GM23338 (cell line): ENCODE measurements around the gene NRIP3. TPM values are rescaled to one million over a fixed set of nuclear protein-coding genes. Genes with fewer than 3 reads are reported as not detected.

ENCODE experiments used
- ATAC-seq: fragments of 200-7000 bp; cut with Tn5 transposase; 3 replicates; pipeline ENCODE4 v1.9.1; 2020
- DNase-seq: peaks from one replicate; pipeline ENCODE4 v3.0.0-alpha.2; 2015; ENCODE audit warnings: low spot score
- H2AFZ ChIP-seq: fragments of 200-600 bp; sonication (generic); 2 replicates; pipeline ENCODE4 v1.8.0; 2016; ENCODE audit warnings: antibody characterized with exemption, mild to moderate bottlenecking, moderate library complexity
- H3F3A ChIP-seq: fragments of 200-600 bp; sonication (generic); replicated peaks from 2 replicates; pipeline ENCODE4 v1.8.0; 2017; ENCODE audit warnings: antibody characterized with exemption, mixed run types, low read depth
- H3K27ac ChIP-seq: fragments of 200-600 bp; sonication (generic); 2 replicates; pipeline ENCODE4 v1.6.1; 2016; ENCODE audit warnings: low read depth
- H3K27me3 ChIP-seq: fragments of 200-600 bp; sonication (generic); 2 replicates; pipeline ENCODE4 v1.8.0; 2016; ENCODE audit warnings: mild to moderate bottlenecking, mixed run types, moderate library complexity; ENCODE audit not compliant: insufficient read depth
- H3K36me3 ChIP-seq: fragments of 200-600 bp; sonication (generic); 2 replicates; pipeline ENCODE4 v1.8.0; 2016; ENCODE audit warnings: mild to moderate bottlenecking; ENCODE audit not compliant: insufficient read depth
- H3K4me1 ChIP-seq: fragments of 200-600 bp; sonication (generic); 2 replicates; pipeline ENCODE4 v1.8.0; 2016; ENCODE audit warnings: mild to moderate bottlenecking, moderate library complexity; ENCODE audit not compliant: insufficient read depth
- H3K4me2 ChIP-seq: fragments of 200-600 bp; sonication (generic); 2 replicates; pipeline ENCODE4 v1.7.1; 2017; ENCODE audit warnings: mixed run types
- H3K4me3 ChIP-seq: fragments of 200-600 bp; sonication (generic); 2 replicates; pipeline ENCODE4 v1.6.1; 2016; ENCODE audit warnings: mixed run types
- H3K79me2 ChIP-seq: fragments of 200-600 bp; sonication (generic); replicated peaks from 2 replicates; pipeline ENCODE4 v1.8.0; 2017; ENCODE audit warnings: mild to moderate bottlenecking; ENCODE audit not compliant: insufficient read depth
- H3K9me2 ChIP-seq: fragments of 200-600 bp; sonication (generic); 2 replicates; pipeline ENCODE4 v1.8.0; 2017; ENCODE audit not compliant: insufficient read depth
- H4K20me1 ChIP-seq: fragments of 200-600 bp; sonication (generic); replicated peaks from 2 replicates; pipeline ENCODE4 v1.8.0; 2017; ENCODE audit warnings: mild to moderate bottlenecking; ENCODE audit not compliant: insufficient read depth
- H3K27ac Mint-ChIP-seq: 2 replicates; pipeline ENCODE4 v1.8.0; 2020; ENCODE audit warnings: inconsistent platforms, mild to moderate bottlenecking, moderate library complexity, mixed read lengths
- H3K27me3 Mint-ChIP-seq: 3 replicates; pipeline ENCODE4 v1.8.0; 2022; ENCODE audit warnings: low read depth, mild to moderate bottlenecking, moderate library complexity, mixed read lengths, inconsistent platforms; ENCODE audit not compliant: insufficient read depth, poor library complexity
- H3K36me3 Mint-ChIP-seq: 3 replicates; pipeline ENCODE4 v1.8.0; 2021; ENCODE audit warnings: low read depth, mild to moderate bottlenecking, inconsistent platforms, moderate library complexity, mixed read lengths
- H3K4me1 Mint-ChIP-seq: 3 replicates; pipeline ENCODE4 v1.8.0; 2020; ENCODE audit warnings: mild to moderate bottlenecking, inconsistent platforms, mixed read lengths
- H3K4me3 Mint-ChIP-seq: 3 replicates; pipeline ENCODE4 v1.8.0; 2021; ENCODE audit warnings: moderate library complexity, mild to moderate bottlenecking, inconsistent platforms, mixed read lengths
- H3K9me3 Mint-ChIP-seq: 3 replicates; pipeline ENCODE4 v1.8.0; 2020; ENCODE audit warnings: moderate library complexity, mild to moderate bottlenecking, inconsistent platforms, mixed read lengths
- CREB1 ChIP-seq: fragments of 250-450 bp; sonication (Bioruptor Pico); IDR thresholded peaks from 2 replicates; pipeline ENCODE4 v1.5.0; 2020; ENCODE audit warnings: low read depth, mild to moderate bottlenecking, moderate library complexity
- EZH2 ChIP-seq: fragments of 200-600 bp; sonication (generic); IDR thresholded peaks from one replicate; pipeline ENCODE4 v1.8.0; 2017; ENCODE audit warnings: antibody characterized with exemption, mild to moderate bottlenecking, low read depth; ENCODE audit not compliant: unreplicated experiment
- EZH2phosphoT487 ChIP-seq: fragments of 200-600 bp; sonication (generic); IDR thresholded peaks from one replicate; pipeline ENCODE4 v1.8.1; 2018; ENCODE audit warnings: antibody characterized with exemption; ENCODE audit not compliant: unreplicated experiment
- JUNB ChIP-seq: IDR thresholded peaks from one replicate; pipeline ENCODE4 v1.6.1; 2016; ENCODE audit warnings: antibody characterized with exemption; ENCODE audit not compliant: unreplicated experiment
- NANOG ChIP-seq: IDR thresholded peaks from 2 replicates; pipeline ENCODE4 v1.6.1; 2016; ENCODE audit warnings: antibody characterized with exemption, borderline replicate concordance
- POLR2AphosphoS5 ChIP-seq: IDR thresholded peaks from 2 replicates; pipeline ENCODE4 v1.6.1; 2016; ENCODE audit warnings: antibody characterized with exemption, low read depth
- STAT1 ChIP-seq: IDR thresholded peaks from one replicate; pipeline ENCODE4 v1.6.1; 2016; ENCODE audit warnings: antibody characterized with exemption; ENCODE audit not compliant: unreplicated experiment
- ZNF114 ChIP-seq: fragments of 250-450 bp; sonication (Bioruptor Pico); IDR thresholded peaks from 2 replicates; pipeline ENCODE4 v1.5.0; 2020; ENCODE audit warnings: mild to moderate bottlenecking, moderate library complexity
- ZNF331 ChIP-seq: fragments of 250-450 bp; sonication (Bioruptor Pico); IDR thresholded peaks from 2 replicates; pipeline ENCODE4 v1.5.0; 2020; ENCODE audit warnings: low read depth, mild to moderate bottlenecking, moderate library complexity
- polyA plus RNA-seq: library from polyadenylated mRNA; unstranded; fragments of >200 nt; fragmentation: Nextera tagmentation; extraction: Ambion mirVana; gene quantifications from 2 replicates; pipeline ENCODE4 v1.2.1, GENCODE V29; 2016
- total RNA-seq: library from RNA; depleted of rRNA; stranded (reverse); fragments of >200 nt; shearing (Covaris generic); gene quantifications from 2 replicates; pipeline ENCODE4 v1.2.3, GENCODE V29; 2014
- TF ChIP-seq, protein P1 (sequence below): IDR thresholded peaks from 2 replicates; pipeline ENCODE4 v1.6.1; 2016; ENCODE audit warnings: antibody characterized with exemption
- TF ChIP-seq, protein P2 (sequence below): fragments of 250-450 bp; sonication (Bioruptor Pico); IDR thresholded peaks from 2 replicates; pipeline ENCODE4 v1.5.0; 2020; ENCODE audit warnings: mild to moderate bottlenecking, moderate library complexity
- TF ChIP-seq, protein P3 (sequence below), 2 experiments: fragments of 200-600 bp in 1 of 2; sonication (generic) in 1 of 2; conservative IDR thresholded peaks; 2 replicates each; pipeline versions ENCODE4 v1.5.1 to v1.6.1; 2016 to 2017; ENCODE audit warnings: antibody characterized with exemption in 2 of 2, low read depth in 2 of 2, mild to moderate bottlenecking in 2 of 2, moderate library complexity in 1 of 2
- TF ChIP-seq, protein P4 (sequence below): IDR thresholded peaks from one replicate; pipeline ENCODE4 v1.6.1; 2018; ENCODE audit warnings: antibody characterized with exemption; ENCODE audit not compliant: unreplicated experiment

NRIP3 gene
- total and polyA plus RNA-seq, 2 experiments from 2014 or later, result 3.0 to 7.9 TPM

DNA sequence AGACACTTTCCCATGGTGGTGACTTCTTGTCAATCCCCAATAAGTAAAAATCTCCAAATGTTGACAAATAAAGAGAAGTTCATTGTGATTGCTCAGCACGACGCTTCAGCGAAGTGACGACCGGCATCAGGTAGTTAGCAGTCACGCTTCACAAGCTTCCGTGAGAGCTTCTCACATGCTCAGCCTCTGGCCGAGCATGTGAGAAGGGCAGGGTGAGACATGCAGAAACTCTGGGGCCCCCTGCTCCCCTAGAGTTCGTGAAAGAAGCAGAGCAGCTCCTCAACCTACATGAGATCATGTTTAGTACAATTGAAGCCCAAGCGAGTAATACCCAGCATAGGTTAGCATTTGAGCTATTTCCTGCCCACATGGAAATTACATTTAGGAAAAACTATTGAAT, 66.6 kb downstream of the NRIP3 start:
- H3K27ac Mint-ChIP-seq, result no peak overlapping the region
- TF ChIP-seq, protein P1, sequence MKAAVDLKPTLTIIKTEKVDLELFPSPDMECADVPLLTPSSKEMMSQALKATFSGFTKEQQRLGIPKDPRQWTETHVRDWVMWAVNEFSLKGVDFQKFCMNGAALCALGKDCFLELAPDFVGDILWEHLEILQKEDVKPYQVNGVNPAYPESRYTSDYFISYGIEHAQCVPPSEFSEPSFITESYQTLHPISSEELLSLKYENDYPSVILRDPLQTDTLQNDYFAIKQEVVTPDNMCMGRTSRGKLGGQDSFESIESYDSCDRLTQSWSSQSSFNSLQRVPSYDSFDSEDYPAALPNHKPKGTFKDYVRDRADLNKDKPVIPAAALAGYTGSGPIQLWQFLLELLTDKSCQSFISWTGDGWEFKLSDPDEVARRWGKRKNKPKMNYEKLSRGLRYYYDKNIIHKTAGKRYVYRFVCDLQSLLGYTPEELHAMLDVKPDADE, result no peak
- TF ChIP-seq, protein P2, sequence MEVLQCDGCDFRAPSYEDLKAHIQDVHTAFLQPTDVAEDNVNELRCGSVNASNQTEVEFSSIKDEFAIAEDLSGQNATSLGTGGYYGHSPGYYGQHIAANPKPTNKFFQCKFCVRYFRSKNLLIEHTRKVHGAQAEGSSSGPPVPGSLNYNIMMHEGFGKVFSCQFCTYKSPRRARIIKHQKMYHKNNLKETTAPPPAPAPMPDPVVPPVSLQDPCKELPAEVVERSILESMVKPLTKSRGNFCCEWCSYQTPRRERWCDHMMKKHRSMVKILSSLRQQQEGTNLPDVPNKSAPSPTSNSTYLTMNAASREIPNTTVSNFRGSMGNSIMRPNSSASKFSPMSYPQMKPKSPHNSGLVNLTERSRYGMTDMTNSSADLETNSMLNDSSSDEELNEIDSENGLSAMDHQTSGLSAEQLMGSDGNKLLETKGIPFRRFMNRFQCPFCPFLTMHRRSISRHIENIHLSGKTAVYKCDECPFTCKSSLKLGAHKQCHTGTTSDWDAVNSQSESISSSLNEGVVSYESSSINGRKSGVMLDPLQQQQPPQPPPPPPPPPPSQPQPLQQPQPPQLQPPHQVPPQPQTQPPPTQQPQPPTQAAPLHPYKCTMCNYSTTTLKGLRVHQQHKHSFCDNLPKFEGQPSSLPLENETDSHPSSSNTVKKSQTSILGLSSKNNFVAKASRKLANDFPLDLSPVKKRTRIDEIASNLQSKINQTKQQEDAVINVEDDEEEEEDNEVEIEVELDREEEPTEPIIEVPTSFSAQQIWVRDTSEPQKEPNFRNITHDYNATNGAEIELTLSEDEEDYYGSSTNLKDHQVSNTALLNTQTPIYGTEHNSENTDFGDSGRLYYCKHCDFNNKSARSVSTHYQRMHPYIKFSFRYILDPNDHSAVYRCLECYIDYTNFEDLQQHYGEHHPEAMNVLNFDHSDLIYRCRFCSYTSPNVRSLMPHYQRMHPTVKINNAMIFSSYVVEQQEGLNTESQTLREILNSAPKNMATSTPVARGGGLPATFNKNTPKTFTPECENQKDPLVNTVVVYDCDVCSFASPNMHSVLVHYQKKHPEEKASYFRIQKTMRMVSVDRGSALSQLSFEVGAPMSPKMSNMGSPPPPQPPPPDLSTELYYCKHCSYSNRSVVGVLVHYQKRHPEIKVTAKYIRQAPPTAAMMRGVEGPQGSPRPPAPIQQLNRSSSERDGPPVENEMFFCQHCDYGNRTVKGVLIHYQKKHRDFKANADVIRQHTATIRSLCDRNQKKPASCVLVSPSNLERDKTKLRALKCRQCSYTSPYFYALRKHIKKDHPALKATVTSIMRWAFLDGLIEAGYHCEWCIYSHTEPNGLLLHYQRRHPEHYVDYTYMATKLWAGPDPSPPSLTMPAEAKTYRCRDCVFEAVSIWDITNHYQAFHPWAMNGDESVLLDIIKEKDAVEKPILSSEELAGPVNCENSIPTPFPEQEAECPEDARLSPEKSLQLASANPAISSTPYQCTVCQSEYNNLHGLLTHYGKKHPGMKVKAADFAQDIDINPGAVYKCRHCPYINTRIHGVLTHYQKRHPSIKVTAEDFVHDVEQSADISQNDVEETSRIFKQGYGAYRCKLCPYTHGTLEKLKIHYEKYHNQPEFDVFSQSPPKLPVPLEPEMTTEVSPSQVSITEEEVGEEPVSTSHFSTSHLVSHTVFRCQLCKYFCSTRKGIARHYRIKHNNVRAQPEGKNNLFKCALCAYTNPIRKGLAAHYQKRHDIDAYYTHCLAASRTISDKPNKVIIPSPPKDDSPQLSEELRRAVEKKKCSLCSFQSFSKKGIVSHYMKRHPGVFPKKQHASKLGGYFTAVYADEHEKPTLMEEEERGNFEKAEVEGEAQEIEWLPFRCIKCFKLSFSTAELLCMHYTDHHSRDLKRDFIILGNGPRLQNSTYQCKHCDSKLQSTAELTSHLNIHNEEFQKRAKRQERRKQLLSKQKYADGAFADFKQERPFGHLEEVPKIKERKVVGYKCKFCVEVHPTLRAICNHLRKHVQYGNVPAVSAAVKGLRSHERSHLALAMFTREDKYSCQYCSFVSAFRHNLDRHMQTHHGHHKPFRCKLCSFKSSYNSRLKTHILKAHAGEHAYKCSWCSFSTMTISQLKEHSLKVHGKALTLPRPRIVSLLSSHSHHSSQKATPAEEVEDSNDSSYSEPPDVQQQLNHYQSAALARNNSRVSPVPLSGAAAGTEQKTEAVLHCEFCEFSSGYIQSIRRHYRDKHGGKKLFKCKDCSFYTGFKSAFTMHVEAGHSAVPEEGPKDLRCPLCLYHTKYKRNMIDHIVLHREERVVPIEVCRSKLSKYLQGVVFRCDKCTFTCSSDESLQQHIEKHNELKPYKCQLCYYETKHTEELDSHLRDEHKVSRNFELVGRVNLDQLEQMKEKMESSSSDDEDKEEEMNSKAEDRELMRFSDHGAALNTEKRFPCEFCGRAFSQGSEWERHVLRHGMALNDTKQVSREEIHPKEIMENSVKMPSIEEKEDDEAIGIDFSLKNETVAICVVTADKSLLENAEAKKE (CRISPR knock-in tag), result no peak
- TF ChIP-seq EZH2phosphoT487 (no peak), ZNF331 (CRISPR knock-in tag) (no peak), EZH2 (no peak), NANOG (no peak), STAT1 (no peak), POLR2AphosphoS5 (no peak), JUNB (no peak), ZNF114 (CRISPR knock-in tag) (no peak), CREB1 (no peak)
- TF ChIP-seq, protein P3, sequence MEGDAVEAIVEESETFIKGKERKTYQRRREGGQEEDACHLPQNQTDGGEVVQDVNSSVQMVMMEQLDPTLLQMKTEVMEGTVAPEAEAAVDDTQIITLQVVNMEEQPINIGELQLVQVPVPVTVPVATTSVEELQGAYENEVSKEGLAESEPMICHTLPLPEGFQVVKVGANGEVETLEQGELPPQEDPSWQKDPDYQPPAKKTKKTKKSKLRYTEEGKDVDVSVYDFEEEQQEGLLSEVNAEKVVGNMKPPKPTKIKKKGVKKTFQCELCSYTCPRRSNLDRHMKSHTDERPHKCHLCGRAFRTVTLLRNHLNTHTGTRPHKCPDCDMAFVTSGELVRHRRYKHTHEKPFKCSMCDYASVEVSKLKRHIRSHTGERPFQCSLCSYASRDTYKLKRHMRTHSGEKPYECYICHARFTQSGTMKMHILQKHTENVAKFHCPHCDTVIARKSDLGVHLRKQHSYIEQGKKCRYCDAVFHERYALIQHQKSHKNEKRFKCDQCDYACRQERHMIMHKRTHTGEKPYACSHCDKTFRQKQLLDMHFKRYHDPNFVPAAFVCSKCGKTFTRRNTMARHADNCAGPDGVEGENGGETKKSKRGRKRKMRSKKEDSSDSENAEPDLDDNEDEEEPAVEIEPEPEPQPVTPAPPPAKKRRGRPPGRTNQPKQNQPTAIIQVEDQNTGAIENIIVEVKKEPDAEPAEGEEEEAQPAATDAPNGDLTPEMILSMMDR (conservative IDR thresholded peaks at IDR 0.05; ENCODE audit: low read depth in 2 of 2), result no peak
- TF ChIP-seq, protein P4, sequence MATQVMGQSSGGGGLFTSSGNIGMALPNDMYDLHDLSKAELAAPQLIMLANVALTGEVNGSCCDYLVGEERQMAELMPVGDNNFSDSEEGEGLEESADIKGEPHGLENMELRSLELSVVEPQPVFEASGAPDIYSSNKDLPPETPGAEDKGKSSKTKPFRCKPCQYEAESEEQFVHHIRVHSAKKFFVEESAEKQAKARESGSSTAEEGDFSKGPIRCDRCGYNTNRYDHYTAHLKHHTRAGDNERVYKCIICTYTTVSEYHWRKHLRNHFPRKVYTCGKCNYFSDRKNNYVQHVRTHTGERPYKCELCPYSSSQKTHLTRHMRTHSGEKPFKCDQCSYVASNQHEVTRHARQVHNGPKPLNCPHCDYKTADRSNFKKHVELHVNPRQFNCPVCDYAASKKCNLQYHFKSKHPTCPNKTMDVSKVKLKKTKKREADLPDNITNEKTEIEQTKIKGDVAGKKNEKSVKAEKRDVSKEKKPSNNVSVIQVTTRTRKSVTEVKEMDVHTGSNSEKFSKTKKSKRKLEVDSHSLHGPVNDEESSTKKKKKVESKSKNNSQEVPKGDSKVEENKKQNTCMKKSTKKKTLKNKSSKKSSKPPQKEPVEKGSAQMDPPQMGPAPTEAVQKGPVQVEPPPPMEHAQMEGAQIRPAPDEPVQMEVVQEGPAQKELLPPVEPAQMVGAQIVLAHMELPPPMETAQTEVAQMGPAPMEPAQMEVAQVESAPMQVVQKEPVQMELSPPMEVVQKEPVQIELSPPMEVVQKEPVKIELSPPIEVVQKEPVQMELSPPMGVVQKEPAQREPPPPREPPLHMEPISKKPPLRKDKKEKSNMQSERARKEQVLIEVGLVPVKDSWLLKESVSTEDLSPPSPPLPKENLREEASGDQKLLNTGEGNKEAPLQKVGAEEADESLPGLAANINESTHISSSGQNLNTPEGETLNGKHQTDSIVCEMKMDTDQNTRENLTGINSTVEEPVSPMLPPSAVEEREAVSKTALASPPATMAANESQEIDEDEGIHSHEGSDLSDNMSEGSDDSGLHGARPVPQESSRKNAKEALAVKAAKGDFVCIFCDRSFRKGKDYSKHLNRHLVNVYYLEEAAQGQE, result no peak
- DNase-seq (no peak), ATAC-seq (no peak)
- no peak overlapping the region for H3K4me3 Mint-ChIP-seq
- H3K4me2 ChIP-seq, result no peak overlapping the region
- H3K9me2 ChIP-seq, result no peaks in the 10 kb centered on the region
- no peaks in the 10 kb centered on the region for H4K20me1 ChIP-seq
- no peak overlapping the region for H3K27ac ChIP-seq
- H3K27me3 ChIP-seq, result no peaks in the 10 kb centered on the region
- H2AFZ ChIP-seq, result no peak overlapping the region
- peaks cover 5% of the 10 kb centered on the region; the same call in 1 of the 2 replicates for H3K4me1 ChIP-seq
- H3K9me3 Mint-ChIP-seq, result no peaks in the 10 kb centered on the region
- no peaks in the 10 kb centered on the region for H3K36me3 ChIP-seq
- peaks cover 20% of the 10 kb centered on the region for H3K4me1 Mint-ChIP-seq
- no peaks in the 10 kb centered on the region for H3F3A ChIP-seq
- no peak overlapping the region for H3K4me3 ChIP-seq
- H3K36me3 Mint-ChIP-seq, result no peaks in the 10 kb centered on the region
- H3K27me3 Mint-ChIP-seq, result peaks cover 5% of the 10 kb centered on the region
- no peaks in the 10 kb centered on the region for H3K79me2 ChIP-seq
